Kidney capillary endothelial cell (primary cell): ENCODE data around the gene CCS.
"Not testable (repeated sequence)": the region's sequence is repeated elsewhere in the genome, so short reads cannot be mapped to it uniquely, and the experiment has no call there.

Source experiments
- DNase-seq: peaks from one replicate; pipeline ENCODE4 v3.0.0-alpha.2; 2018; ENCODE audit warnings: low spot score

CCS gene, protein sequence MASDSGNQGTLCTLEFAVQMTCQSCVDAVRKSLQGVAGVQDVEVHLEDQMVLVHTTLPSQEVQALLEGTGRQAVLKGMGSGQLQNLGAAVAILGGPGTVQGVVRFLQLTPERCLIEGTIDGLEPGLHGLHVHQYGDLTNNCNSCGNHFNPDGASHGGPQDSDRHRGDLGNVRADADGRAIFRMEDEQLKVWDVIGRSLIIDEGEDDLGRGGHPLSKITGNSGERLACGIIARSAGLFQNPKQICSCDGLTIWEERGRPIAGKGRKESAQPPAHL

DNA sequence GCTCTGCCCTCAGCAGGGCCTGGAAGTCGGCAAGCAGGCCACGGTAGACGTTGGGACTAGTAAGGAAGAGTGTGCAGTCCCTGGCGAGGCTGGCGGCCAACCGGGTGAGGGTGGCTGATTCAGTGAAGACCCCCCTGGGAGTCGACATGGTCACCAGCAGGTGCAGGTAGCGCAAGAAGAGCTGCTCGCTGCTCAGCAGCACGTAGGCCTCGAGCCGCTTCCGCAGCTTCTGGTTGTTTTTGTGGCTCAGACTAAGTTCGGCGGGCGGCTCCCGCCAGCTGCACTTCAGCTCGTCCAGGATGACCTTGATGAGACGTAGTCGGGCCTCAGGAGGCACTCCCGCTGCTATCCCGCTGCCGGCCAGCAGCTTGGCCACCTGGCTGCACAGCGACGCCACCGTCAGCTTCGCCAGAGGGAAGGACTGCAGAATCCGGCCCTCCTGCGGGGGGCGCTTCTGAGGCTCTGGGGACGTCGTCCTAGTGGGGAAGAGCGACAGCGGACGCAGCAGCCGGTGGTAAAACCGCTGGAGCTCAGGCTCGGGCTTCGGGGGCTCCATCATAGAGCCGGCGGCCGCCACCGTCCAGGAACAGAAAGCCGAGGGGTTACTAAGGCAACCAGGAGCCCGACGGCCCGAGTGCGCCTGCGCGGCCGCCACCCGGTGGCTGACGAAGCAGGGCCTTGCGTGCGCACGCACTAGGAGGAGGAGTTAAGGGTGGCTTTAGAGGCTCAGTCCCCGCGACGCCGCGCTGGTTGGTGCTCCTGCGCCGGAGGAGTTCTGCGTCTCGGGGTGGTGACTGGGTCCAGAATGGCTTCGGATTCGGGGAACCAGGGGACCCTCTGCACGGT, at the start of gene CCS, which contains the start of gene CCDC87:
Gene CCS (plus strand): TSS at position 729 of the 846 bp plus-strand sequence. CDS start 77 bp downstream, at position 806.
Gene CCDC87 (minus strand): TSS at position 607 of the 846 bp plus-strand sequence. CDS start 48 bp downstream, at position 559.
- DNase-seq = peak; percentile 98

DNA sequence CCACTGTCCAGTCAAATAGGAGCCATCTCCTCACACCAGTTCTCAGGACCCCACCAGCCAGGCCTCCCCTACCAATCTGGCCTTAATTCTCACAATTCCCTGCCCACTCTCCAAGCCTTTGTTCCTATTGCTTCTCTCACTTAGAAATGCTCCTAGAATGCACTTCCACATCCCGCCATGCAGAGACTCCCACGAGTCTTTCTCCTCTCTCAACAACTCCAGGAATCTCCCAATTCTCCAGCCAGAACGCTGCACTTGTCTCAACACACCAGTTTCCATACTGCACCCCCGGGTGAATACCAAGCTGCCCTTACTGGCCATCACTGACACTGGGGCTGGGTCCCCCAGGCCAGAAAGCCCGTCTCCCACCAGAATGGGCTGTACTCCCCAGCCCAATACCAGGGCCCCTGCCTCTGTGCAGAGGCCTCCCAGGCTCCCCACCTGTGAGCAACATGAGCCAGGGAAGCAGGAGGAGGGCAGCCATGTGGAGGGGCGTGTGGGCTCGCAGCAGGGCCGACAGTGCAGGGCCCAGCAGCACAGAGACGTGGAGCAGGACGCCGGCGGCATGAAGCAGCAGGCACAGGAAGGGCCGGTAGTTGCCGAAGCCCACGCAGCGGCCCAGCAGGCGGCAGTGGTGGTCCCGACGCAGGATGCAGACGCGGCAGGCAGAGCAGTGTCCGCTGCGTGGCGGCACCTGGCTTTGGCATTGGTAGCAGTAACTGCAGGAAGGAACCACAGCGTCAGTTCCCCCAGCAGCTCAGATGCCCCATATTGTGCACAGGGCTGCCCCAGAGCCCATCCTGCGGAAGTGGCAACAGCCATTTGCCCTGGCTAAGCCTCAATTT, 49.5 kb upstream of the CCS start:
- DNase-seq = peak; percentile 83

DNA sequence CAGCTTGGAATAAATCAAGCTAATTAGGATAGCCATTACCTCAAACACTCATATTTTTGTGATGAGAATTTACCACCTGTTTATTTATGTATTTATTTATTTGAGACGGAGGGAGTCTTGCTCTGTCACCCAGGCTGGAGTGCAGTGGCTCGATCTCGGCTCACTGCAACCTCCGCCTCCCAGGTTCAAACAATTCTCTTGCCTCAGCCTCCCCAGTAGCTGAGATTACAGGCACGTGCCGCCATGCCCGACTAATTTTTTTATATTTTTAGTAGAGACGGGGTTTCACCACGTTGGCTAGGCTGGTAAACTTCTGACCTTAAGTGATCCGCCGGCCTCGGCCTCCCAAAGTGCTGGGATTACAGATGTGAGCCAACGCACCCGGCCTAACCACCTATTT, 48.0 kb upstream of the CCS start:
- not testable (repeated sequence) for DNase-seq

DNA sequence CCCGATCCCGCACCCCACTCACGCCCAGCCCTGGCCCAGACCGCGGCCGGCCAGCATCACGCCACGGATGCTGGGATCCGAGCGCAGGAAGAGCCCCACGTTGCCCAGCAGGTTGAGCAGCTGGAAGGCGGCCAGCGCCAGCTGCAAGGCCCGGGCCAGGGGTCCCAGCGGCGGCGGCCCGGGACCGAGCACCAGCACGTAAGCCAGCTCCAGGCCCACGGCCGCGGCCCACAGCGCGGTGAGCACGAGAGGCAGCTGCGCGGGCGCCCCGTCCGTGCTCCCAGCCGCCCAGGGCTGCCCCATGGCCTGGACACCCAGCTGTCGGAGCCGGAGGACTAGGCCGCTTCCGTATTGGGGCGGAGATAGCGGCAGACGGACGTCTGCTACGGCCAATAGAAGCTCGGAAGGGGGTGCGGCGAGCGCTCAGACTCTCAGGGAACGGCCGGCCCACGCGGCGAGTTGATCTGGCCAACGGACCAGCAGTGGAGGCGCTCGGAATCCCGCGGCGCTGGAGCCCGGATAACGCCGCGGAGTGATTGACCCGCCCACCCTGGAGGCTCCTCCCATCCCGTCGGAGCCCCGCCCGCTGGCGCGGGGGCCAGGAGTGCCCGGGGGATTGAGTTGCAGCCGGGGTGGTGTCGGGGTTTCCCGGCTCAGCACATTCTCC, 47.2 kb upstream of the CCS start, which contains the start of gene ZDHHC24:
Gene ZDHHC24 (minus strand): TSS at position 348 of the 667 bp plus-strand sequence. CDS start 45 bp downstream, at position 303.
- DNase-seq = peak; percentile 86

DNA sequence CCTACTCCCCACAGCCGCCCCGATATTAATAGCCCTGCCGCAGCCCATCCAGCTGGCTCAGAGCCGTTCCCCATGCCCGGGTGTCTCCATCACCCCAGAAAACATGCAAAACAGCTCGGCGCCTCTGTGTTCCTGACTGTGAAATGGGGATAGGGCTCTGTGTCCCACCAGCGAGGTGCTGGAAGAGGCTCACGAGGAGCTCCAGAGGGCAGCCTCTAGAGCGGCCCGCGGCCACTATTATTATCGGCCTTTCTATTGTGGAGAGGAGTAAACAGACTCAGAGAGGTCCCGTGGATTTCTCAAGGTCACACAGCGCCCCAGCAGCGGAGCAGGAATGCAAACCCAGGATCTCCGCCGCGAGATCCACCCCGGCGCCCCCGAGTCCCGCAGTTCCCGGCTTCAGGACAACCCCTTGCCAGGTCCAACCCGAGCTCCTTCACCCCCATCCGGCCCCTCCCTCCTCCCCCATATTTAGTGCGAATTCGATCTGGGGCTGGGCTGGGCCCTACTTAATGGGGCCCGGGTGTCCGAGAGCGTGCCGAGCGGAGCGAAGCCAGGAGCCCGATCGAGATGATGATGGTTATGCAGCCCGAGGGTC, 46.5 kb upstream of the CCS start, which contains the start of gene ACTN3:
Gene ACTN3 (plus strand): TSS at position 536 of the 598 bp plus-strand sequence. CDS start 35 bp downstream, at position 571.
- no peak for DNase-seq

DNA sequence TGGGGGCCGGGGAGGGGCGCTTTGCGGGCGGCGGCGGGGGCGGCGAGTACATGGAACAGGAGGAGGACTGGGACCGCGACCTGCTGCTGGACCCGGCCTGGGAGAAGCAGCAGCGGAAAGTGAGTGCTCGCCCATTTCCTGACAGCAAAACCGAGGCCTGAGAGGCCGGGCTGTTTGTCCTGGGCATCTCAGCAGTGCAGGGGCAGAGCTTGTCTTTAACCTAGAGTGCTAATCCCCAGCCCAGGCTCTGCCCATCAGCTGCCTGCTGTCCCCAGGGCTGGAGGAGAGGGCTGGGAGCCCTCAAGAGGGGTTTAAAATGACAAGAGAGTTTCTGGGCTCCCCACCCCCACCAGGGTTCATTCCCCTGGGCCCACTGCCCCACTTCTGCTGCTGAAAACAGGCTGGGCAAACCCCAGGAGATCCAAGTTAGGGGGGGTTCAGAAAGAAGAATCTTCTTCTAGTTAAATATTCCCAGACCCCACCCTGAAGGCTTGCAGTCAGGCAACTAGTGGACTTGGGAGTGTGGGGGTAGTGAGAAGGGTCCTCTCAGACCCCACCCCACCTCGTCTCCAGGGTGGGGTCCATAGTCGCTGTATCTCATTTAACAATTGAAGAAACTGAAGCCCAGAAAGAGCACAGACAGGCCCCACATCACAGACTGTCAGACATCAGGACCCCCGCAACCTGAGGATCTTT, 45.9 kb upstream of the CCS start:
- DNase-seq = no peak

DNA sequence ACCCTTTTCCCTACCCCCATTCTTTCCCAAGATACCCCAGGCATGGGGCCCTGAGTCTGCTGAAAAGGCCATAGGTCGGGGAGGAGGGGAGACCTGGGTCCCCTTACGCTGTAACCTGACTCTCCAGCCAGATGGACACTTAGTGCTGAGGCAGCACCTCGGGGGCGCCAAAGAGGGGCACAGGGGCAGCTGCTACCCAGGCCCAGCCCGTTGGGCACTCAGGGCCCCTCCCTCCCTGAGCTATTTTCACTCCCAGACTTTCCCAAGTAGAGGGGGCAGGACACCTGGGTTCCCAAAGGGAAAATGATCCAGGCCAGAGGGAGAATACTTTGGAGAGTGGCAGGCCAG, 45.3 kb upstream of the CCS start:
- no peak for DNase-seq

DNA sequence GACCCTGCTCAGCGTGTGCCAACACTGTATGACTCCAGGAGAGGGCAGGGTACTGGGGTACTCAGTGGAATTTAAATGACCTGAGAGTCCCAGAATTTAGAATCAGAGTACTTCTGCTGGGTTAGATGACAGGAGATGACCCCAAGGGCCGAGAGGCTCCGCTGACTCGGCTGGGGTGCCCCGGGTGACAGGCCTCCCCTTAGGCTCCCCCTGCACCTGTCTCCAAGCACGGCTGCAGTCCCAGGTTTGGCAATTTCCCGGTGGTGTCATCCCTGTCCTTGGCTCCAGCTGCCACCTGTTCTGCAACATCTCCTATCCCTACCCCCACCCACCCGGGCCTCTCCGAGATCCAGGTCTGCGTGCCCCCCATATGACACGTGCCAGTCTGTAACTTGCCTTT, 44.9 kb upstream of the CCS start:
- no peak for DNase-seq

DNA sequence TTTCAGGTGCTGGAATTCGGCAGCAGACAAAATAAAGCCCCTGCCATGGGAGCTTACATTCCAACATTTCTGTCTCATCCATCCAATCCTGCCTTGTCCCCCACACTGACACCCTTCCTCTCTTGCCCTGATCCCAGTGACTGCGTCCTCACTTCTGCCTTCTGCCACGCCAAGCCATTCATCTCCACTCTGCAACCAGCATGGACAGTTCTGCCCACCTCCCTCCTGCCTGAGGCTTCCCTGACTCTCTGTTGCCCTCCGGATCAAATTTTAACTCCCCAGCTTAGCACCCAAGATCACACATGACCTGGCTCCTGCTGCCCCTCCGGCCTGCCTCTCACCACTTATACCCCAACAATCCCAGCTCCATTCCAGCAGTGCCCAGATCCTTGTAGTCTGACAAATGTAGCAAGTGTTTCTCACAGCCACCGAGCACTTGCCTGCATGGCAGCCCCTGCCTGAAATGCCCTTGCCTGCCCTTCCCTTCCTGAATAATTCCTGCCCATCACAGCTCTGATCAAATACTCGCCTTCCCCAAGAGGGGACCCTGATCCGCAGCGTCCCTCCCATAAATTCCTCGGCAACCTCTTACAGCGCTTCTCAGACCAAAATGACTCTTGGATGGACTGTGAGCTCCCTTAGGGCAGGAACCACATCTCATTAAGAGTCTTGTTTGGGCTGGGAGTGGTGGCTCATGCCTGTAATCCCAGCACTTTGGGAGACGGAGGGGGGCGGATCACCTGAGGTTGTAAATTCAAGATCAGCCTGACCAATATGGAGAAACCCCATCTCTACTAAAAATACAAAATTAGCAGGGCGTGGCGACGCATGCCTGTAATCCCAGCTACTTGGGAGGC, 44.0 kb upstream of the CCS start:
- DNase-seq = no peak

DNA sequence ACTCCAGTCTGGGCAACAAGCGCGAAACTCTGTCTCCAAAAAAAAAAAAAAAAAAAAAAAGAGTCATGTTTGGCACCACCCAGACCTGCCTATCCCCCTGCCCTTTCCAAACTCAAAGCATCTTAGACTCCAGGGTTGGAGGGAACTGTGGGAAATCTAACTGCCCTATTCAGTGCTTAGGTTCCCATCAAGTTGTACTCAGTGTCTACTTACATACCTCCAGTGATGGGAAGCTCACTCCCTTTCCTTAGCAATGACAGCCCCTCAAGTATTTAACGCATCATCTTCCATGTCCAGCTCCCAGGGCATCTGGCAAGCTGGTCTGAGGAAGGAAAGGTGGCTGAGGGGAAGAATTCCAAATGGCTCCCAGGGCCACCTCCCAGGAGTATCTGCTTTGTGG, 43.3 kb upstream of the CCS start:
- DNase-seq = no peak

DNA sequence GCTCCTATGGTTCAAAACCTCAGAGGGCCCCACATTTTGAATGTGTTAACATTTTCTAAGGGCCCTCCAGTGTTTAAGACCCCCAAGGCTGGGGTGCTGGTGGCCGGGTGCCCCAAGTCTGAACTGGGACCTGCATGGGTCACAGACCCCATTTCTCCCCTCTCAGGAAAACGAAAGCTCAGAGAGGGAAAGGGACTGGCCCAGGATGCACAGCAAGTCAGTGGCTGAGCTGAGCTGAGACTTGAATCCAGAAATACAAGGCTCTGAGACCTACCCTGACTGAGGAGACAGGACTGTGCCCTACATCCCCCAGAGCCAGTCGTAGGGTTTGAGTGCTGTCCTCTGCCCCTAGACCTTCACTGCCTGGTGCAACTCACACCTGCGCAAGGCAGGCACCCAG, 42.1 kb upstream of the CCS start:
- no peak for DNase-seq

DNA sequence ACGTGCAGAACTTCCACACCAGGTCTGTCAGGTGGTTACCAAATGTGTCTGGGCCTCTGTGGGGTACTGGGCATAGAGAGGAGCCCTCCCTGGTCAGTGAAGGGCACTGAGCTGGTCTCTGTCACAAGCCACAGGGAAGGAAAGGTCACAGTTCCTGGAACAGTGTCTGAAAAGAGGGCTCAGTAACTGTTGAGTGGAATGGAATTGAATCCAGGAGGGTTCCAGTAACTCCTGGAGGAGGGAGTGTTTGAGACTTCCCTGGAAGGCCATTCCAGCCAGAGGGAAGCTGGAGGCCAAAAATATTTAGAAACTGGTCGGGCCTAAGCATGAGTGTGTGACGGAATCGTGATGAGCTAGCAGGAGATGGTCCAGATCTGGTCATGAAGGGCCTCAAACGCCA, 38.4 kb upstream of the CCS start:
- no peak for DNase-seq

DNA sequence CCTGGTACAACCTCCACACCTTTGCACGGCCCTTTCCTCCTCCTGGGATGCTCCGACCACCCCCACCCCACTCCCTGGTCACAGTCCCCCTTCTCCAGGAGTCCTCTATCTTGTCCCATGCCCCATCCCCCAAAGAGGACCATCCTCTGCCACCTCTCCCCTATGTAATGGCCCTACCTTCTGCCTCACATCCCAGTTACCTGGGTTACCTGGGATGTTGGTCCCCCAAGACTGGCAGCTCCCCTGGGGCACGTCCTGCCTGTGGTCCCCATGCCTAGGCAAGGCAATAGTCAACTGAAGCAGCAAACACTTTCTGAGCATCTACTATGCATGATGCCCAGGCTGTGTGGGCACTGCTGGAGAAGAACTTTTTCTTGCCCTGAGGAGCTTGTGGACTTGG, 37.6 kb upstream of the CCS start:
- DNase-seq = no peak

DNA sequence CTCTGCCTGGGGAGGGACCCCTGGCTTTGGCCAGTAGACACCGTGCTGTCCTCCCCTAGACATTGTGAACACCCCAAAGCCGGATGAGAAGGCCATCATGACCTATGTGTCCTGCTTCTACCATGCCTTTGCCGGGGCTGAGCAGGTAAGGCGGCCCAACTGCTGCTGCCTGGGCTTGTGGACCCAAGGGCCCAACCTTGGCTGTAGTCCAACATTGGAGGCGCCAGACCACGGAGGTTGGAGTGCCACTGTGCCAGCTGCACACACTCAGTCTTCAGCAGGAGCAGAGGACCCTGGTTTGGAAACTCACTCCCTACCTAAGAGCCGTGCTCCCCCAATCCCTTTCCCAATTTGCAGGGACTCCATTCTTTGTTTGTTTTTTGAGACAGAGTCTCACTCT, 36.9 kb upstream of the CCS start:
- no peak for DNase-seq

DNA sequence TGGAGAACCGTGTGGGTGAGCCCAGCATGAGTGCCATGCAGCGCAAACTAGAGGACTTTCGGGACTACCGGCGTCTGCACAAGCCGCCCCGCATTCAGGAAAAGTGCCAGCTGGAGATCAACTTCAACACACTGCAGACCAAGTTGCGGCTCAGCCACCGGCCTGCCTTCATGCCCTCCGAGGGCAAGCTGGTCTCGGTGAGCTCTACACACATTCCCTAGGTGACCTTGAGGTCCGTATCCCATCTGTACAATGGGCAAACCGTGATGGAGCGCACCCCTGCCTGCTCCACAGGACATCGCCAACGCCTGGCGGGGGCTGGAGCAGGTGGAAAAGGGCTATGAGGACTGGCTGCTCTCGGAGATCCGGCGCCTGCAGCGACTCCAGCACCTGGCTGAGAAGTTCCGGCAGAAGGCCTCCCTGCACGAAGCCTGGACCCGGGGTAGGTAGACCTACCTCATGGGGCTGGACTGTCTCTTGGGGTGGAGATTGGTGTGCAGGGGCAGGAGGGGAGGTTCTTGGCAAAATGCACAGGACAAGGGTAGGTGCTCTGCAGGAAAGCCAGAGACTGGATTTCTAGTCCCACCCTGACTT, 35.2 kb upstream of the CCS start:
- no peak for DNase-seq

DNA sequence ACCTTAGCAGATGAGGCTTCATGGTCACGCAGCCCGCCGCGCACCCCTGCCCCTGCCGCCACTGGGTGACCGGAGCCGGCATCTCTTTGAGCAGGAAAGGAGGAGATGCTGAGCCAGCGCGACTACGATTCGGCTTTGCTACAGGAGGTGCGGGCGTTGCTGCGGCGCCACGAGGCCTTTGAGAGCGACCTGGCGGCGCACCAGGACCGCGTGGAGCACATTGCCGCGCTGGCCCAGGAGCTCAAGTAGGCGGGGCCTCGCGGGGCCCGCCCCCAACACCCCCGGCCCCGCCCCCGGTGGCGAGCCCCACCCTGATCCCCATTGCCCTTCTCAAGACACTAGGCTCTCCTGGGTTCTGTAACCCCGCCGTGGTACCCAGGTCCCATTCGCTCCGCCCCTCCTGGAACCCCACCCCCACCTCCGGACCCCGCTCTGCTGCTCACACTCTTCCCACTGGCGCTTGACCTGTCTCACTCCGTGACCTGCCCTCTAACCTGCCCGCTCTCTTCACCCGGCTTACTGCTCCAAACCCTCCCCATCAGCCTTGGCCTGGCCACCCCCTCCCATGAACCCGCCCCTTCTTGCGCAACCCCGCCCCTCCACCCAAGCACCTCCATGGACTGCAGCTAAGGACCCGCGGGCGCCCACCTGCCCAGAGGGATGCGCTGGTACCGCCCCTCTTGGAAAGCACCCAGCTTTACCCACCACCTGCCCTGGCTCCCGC, 33.7 kb upstream of the CCS start:
- no peak for DNase-seq

DNA sequence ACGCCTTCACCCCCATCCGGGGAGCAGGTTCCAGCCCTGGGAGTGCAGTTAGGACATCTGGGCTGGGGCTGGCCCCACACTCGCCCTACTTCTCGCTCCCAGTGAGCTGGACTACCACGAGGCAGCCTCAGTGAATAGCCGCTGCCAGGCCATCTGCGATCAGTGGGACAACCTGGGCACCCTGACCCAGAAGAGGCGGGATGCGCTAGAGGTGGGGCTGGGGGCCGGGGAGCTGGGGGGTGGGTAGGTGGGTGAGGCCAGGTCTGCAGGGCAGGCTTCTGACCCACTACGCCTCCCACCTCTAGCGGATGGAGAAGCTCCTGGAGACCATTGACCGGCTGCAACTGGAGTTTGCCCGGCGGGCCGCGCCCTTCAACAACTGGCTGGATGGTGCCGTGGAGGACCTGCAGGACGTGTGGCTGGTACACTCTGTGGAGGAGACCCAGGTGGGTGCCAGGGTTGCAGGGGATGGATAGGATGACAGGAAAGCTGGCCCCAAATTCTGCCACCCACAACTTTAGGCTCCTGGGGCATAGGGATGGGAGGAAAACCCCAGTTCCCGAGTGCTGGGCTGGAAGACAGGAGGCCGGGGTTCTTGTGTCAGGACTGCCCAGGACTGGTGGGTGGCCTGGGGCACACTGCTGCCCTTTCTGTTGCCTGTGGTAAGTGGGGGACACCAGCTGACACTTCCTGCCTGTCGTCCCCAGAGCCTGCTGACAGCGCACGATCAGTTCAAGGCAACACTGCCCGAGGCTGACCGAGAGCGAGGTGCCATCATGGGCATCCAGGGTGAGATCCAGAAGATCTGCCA, 32.9 kb upstream of the CCS start:
- no peak for DNase-seq
